Suprapubic skin (tissue), 4 donors: ENCODE data around the gene DZIP1. TPM values are rescaled to one million over a fixed set of nuclear protein-coding genes. Genes with fewer than 3 reads are reported as not detected.
"Not testable (repeated sequence)": the region's sequence is repeated elsewhere in the genome, so short reads cannot be mapped to it uniquely, and the experiment has no call there.

Experiments
- DNase-seq, 2 donors: peaks; one replicate each; pipeline ENCODE4 v3.0.0-alpha.2; 2019; ENCODE audit warnings: low spot score in 2 of 2
- H3K27ac ChIP-seq: fragments of 200-600 bp; sonication (generic); one replicate; pipeline ENCODE4 v1.5.1; 2019
- H3K27me3 ChIP-seq: fragments of 200-600 bp; sonication (generic); one replicate; pipeline ENCODE4 v1.5.1; 2019
- H3K36me3 ChIP-seq: fragments of 200-600 bp; sonication (generic); one replicate; pipeline ENCODE4 v1.5.1; 2019
- H3K4me1 ChIP-seq: fragments of 200-600 bp; sonication (generic); one replicate; pipeline ENCODE4 v1.5.1; 2019
- H3K4me3 ChIP-seq: fragments of 200-600 bp; sonication (generic); one replicate; pipeline ENCODE4 v1.5.1; 2019; ENCODE audit warnings: mild to moderate bottlenecking
- H3K9me3 ChIP-seq: fragments of 200-600 bp; sonication (generic); one replicate; pipeline ENCODE4 v1.5.1; 2019
- EP300 ChIP-seq: sonication (generic); formaldehyde crosslinking; IDR thresholded peaks from one replicate; pipeline ENCODE4 v1.6.1; 2017; ENCODE audit warnings: antibody characterized with exemption
- POLR2A ChIP-seq, 2 donors: fragments of 450-650 bp; IDR thresholded peaks; one replicate each; pipeline ENCODE4 v1.6.1; 2017; ENCODE audit warnings: antibody characterized with exemption in 2 of 2, mild to moderate bottlenecking in 2 of 2, moderate library complexity in 2 of 2
- POLR2AphosphoS5 ChIP-seq, 3 donors: sonication (generic); formaldehyde crosslinking; IDR thresholded peaks; one replicate each; pipeline ENCODE4 v1.6.1; 2017; ENCODE audit warnings: antibody characterized with exemption in 3 of 3
- WGBS: methylation state at CpG from one replicate; pipeline ENCODE4 v1.1.5; 2018; 5-methylcytosine and 5-hydroxymethylcytosine counted together
- total RNA-seq, 4 donors: library from RNA; depleted of rRNA; stranded (reverse); fragments of >200 nt; gene quantifications; one replicate each; pipeline ENCODE4 v1.1.0, GENCODE V29; 2016
- TF ChIP-seq, protein P1 (sequence below), 2 donors: fragments of 200-600 bp in 1 of 2; fragments of 450-650 bp in 1 of 2; sonication (generic) in 1 of 2; IDR thresholded peaks; one replicate each; pipeline ENCODE4 v1.5.1; 2016 to 2019; ENCODE audit warnings: antibody characterized with exemption in 2 of 2, mild to moderate bottlenecking in 1 of 2, moderate library complexity in 1 of 2

Gene DZIP1
- total RNA-seq, 4 donors from 2014 or later, result 1.5 to 4.8 (median 3.4) TPM

DNA sequence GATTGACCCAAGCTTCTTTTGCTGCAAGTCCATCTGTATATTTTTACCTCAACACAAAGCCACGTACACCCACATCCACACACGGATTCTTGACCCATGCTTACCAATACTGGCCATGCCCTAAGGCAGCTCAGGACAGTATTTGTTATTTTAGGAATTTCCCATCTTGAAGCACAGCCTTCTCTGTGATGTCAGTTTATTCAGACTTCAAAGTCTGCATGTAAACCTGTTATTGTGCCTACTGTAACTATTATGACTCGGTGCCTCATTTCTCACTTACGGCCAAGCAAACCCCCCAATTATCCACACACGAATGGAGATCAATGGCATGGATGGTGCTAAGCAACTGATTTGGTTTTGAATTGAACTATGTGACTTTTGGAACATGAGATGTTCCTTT is 74.5 kb downstream of the DZIP1 start:
- Histone ChIP-seq H3K4me1 (no peaks in the 10 kb centered on the region), H3K4me3 (no peak overlapping the region), H3K27ac (no peak overlapping the region), H3K27me3 (no peaks in the 10 kb centered on the region), H3K36me3 (no peaks in the 10 kb centered on the region), H3K9me3 (no peaks in the 10 kb centered on the region)
- 69% methylated on average over 5 of the region's 5 CpGs for WGBS
- no peak for TF ChIP-seq EP300
- TF ChIP-seq POLR2AphosphoS5 (IDR thresholded peaks at IDR 0.05), result no peak
- no peak for TF ChIP-seq POLR2A (IDR thresholded peaks at IDR 0.05)
- TF ChIP-seq, protein P1, sequence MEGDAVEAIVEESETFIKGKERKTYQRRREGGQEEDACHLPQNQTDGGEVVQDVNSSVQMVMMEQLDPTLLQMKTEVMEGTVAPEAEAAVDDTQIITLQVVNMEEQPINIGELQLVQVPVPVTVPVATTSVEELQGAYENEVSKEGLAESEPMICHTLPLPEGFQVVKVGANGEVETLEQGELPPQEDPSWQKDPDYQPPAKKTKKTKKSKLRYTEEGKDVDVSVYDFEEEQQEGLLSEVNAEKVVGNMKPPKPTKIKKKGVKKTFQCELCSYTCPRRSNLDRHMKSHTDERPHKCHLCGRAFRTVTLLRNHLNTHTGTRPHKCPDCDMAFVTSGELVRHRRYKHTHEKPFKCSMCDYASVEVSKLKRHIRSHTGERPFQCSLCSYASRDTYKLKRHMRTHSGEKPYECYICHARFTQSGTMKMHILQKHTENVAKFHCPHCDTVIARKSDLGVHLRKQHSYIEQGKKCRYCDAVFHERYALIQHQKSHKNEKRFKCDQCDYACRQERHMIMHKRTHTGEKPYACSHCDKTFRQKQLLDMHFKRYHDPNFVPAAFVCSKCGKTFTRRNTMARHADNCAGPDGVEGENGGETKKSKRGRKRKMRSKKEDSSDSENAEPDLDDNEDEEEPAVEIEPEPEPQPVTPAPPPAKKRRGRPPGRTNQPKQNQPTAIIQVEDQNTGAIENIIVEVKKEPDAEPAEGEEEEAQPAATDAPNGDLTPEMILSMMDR (IDR thresholded peaks at IDR 0.05), result no peak
- no peak for DNase-seq

DNA sequence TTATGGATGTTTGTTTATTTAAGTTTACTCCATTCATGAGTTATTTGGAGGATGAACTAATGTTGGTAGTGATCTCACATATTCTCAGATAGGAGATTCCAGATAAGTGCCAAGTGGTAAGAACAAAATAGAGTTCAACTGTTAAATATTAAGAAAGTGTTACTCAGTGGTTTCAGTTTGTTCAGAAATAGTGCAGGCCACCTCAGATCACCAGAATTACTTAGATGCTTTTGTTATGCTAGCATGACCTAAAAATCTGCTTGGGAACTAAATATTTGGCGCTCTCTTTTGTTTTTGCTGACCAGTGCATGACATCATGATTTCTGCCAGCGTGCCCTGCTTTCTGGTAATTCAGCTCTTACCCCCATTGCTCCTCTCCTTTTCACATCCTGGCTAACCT is 76.4 kb downstream of the DZIP1 start:
- TF ChIP-seq, protein P1 (IDR thresholded peaks at IDR 0.05), result no peak
- TF ChIP-seq EP300, result no peak
- TF ChIP-seq POLR2AphosphoS5 (IDR thresholded peaks at IDR 0.05), result no peak
- TF ChIP-seq POLR2A (IDR thresholded peaks at IDR 0.05), result no peak
- Histone ChIP-seq H3K9me3 (no peaks in the 10 kb centered on the region), H3K27me3 (no peaks in the 10 kb centered on the region), H3K4me3 (no peak overlapping the region), H3K36me3 (no peaks in the 10 kb centered on the region), H3K27ac (no peak overlapping the region), H3K4me1 (no peaks in the 10 kb centered on the region)
- DNase-seq, result no peak
- WGBS, result 81% methylated on average over 2 of the region's 2 CpGs

DNA sequence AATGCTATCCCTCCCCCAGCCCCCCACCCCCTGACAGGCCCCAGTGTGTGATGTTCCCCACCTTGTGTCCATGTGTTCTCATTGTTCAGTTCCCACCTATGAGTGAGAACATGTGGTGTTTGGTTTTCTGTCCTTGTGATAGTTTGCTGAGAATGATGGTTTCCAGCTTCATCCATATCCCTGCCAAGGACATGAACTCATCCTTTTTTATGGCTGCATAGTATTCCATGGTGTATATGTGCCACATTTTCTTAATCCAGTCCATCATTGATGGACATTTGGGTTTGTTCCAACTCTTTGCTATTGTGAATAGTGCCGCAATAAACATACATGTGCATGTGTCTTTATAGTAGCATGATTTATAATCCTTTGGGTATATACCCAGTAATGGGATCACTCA is 78.7 kb downstream of the DZIP1 start:
- DNase-seq, H3K36me3 ChIP-seq, H3K4me1 ChIP-seq, H3K9me3 ChIP-seq, H3K27me3 ChIP-seq, H3K27ac ChIP-seq, H3K4me3 ChIP-seq: not testable (repeated sequence)
- 100% methylated on average over 1 of the region's 1 CpG for WGBS

DNA sequence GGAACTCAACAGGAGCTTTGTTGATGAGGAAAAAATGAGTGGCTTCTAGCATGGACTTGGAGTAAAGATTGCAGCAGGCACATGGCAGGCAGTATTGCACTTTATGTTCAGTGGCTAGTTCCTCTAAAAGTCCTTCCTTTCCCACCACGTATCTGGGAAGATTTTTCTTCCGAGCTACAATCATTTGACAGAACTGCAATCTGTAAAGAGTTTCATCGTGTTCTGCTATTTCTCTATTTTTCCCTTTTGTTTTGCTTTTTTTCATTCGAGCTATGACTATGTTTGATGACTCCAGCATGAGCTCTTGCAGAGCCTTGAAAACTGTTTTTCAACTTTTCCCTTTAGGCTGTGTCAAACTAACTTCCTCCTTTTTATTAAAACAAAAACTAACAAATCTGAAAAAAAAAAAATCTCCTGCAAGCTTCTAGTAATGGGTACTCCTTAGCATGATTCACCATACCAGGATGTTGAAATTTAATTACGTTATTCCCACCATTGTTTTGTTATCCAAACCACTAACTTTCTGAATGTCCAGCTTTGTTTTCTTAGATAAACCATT is 79.7 kb downstream of the DZIP1 start:
- WGBS, result 31% methylated on average over 5 of the region's 5 CpGs
- Histone ChIP-seq H3K36me3 (no peaks in the 10 kb centered on the region), H3K4me1 (no peaks in the 10 kb centered on the region), H3K27ac (no peak overlapping the region), H3K27me3 (no peaks in the 10 kb centered on the region), H3K4me3 (no peak overlapping the region), H3K9me3 (no peaks in the 10 kb centered on the region)
- DNase-seq, result no peak
- TF ChIP-seq POLR2A (IDR thresholded peaks at IDR 0.05) (no peak), EP300 (no peak), POLR2AphosphoS5 (IDR thresholded peaks at IDR 0.05) (no peak)
- TF ChIP-seq, protein P1 (IDR thresholded peaks at IDR 0.05), result no peak

DNA sequence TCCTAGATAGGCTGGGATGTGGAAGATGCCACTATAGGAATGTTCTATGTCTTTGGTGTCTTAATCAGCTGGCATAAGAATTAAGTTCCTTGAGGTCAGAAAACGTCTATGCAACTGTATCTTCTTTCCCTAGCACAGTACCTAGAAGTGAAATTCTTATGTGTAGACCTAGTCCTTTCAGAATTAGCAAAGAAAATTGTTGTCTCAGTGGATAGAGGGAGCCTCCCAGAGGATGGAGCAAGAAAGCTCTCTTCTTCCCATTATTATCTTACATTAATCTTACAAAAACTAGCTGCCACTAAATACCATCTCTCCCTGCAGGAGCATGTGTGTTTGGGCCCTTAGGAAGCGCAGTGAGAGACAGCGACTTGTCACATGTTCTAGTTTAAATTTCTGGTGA is 80.4 kb downstream of the DZIP1 start:
- no peak for DNase-seq
- Histone ChIP-seq H3K4me1 (no peaks in the 10 kb centered on the region), H3K9me3 (no peaks in the 10 kb centered on the region), H3K36me3 (no peaks in the 10 kb centered on the region), H3K27ac (no peak overlapping the region), H3K27me3 (no peaks in the 10 kb centered on the region), H3K4me3 (no peak overlapping the region)
- no peak for TF ChIP-seq POLR2AphosphoS5 (IDR thresholded peaks at IDR 0.05)
- TF ChIP-seq, protein P1 (IDR thresholded peaks at IDR 0.05), result no peak
- no peak for TF ChIP-seq EP300
- no peak for TF ChIP-seq POLR2A (IDR thresholded peaks at IDR 0.05)
- WGBS, result 73% methylated on average over 3 of the region's 3 CpGs

DNA sequence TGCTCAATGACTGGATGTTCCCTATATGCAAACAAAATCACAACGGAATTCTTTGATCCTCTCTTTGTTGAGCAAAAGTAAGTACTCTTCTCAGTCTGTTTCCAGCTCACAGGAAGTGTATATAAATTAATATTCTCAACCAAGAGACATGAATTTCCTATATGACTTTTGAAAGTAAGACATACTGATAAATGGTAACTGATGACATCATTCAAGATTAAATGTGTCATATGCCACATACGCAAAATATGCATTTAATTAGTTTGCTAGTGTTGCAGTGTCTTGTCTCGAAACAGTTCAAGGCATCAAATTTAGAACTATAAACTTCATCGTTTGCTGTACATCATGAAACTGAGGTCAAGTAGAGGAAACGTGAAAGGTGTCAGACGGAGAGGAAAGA is 84.1 kb downstream of the DZIP1 start:
- H3K36me3 ChIP-seq, result no peaks in the 10 kb centered on the region
- no peak overlapping the region for H3K4me3 ChIP-seq
- no peaks in the 10 kb centered on the region for H3K4me1 ChIP-seq
- WGBS, result 69% methylated on average over 6 of the region's 6 CpGs
- H3K27ac ChIP-seq, result no peak overlapping the region
- DNase-seq, result no peak
- no peaks in the 10 kb centered on the region for H3K9me3 ChIP-seq
- H3K27me3 ChIP-seq, result peaks cover 8% of the 10 kb centered on the region
- TF ChIP-seq EP300 (no peak), POLR2A (IDR thresholded peaks at IDR 0.05) (no peak), POLR2AphosphoS5 (IDR thresholded peaks at IDR 0.05) (no peak)
- TF ChIP-seq, protein P1 (IDR thresholded peaks at IDR 0.05), result no peak
